RWPE2 (cell line): ENCODE measurements around the gene MBD2.

Experiments used
- ATAC-seq: fragments of 200-7000 bp; cut with Tn5 transposase; 3 replicates; pipeline ENCODE4 v1.9.1; 2021; ENCODE audit warnings: low read depth
- DNase-seq: peaks from one replicate; pipeline ENCODE4 v3.0.0-alpha.2; 2020; ENCODE audit warnings: low spot score
- H3K27ac ChIP-seq: fragments of 450-650 bp; 2 replicates; pipeline ENCODE4 v1.5.1; 2017; ENCODE audit warnings: mild to moderate bottlenecking; ENCODE audit not compliant: poor library complexity, severe bottlenecking
- H3K27me3 ChIP-seq: fragments of 250-450 bp; sonication (Bioruptor Pico); 2 replicates; pipeline ENCODE4 v1.5.1; 2021; ENCODE audit warnings: mild to moderate bottlenecking, moderate library complexity; ENCODE audit not compliant: insufficient read depth, poor library complexity, severe bottlenecking
- H3K36me3 ChIP-seq: fragments of 250-450 bp; sonication (Bioruptor Pico); 2 replicates; pipeline ENCODE4 v1.5.1; 2020; ENCODE audit warnings: low read depth, mild to moderate bottlenecking, moderate library complexity
- H3K4me1 ChIP-seq: fragments of 250-450 bp; sonication (Bioruptor Pico); 2 replicates; pipeline ENCODE4 v1.5.1; 2021; ENCODE audit warnings: mild to moderate bottlenecking, moderate library complexity; ENCODE audit not compliant: insufficient read depth, poor library complexity, severe bottlenecking
- H3K4me3 ChIP-seq: fragments of 250-450 bp; sonication (Bioruptor Pico); 2 replicates; pipeline ENCODE4 v1.5.1; 2021; ENCODE audit warnings: mild to moderate bottlenecking, moderate library complexity; ENCODE audit not compliant: severe bottlenecking
- H3K9me3 ChIP-seq: fragments of 250-450 bp; sonication (Bioruptor Pico); 2 replicates; pipeline ENCODE4 v1.5.1; 2021; ENCODE audit warnings: mild to moderate bottlenecking, moderate library complexity; ENCODE audit not compliant: severe bottlenecking
- TF ChIP-seq, protein P1 (sequence below): fragments of 450-650 bp; IDR thresholded peaks from one replicate; pipeline ENCODE4 v1.5.1; 2017; ENCODE audit warnings: mild to moderate bottlenecking, moderate library complexity; ENCODE audit not compliant: poor library complexity, severe bottlenecking

The MBD2 gene, protein sequence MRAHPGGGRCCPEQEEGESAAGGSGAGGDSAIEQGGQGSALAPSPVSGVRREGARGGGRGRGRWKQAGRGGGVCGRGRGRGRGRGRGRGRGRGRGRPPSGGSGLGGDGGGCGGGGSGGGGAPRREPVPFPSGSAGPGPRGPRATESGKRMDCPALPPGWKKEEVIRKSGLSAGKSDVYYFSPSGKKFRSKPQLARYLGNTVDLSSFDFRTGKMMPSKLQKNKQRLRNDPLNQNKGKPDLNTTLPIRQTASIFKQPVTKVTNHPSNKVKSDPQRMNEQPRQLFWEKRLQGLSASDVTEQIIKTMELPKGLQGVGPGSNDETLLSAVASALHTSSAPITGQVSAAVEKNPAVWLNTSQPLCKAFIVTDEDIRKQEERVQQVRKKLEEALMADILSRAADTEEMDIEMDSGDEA

DNA sequence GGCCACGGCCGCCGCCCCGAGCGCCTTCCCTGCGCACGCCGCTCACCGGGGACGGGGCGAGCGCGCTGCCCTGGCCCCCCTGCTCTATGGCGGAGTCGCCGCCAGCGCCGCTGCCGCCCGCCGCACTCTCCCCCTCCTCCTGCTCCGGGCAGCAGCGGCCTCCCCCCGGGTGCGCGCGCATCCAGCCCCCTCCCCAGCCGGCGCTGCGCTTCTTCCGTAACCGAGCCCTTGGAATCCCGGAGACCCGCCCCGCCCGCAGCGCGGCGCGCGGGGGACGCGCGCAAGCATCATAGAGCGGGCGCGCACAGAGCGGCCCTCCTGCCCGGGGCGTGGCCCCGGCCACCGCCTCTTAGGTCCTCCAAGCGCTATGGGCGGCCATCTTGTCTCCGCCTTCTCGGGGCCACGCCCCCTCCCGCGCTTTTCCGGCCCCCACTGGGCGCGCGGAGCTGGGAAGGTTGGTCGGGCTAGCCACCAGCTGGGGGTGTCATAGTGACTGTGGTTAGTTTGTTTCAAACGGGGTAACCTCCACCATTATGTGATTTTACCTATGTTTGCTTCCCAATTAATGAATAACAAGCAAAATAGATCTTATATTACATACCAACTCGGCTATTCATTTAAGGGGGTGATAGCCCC, at the start of gene MBD2:
Gene MBD2 (minus strand): TSS at position 291 of the 636 bp plus-strand sequence. CDS start 110 bp downstream, at position 181.
- Histone ChIP-seq H3K36me3 (peaks cover 18% of the 10 kb centered on the region), H3K27ac (peak within 1 kb of the TSS; percentile 88)
- TF ChIP-seq, protein P1, sequence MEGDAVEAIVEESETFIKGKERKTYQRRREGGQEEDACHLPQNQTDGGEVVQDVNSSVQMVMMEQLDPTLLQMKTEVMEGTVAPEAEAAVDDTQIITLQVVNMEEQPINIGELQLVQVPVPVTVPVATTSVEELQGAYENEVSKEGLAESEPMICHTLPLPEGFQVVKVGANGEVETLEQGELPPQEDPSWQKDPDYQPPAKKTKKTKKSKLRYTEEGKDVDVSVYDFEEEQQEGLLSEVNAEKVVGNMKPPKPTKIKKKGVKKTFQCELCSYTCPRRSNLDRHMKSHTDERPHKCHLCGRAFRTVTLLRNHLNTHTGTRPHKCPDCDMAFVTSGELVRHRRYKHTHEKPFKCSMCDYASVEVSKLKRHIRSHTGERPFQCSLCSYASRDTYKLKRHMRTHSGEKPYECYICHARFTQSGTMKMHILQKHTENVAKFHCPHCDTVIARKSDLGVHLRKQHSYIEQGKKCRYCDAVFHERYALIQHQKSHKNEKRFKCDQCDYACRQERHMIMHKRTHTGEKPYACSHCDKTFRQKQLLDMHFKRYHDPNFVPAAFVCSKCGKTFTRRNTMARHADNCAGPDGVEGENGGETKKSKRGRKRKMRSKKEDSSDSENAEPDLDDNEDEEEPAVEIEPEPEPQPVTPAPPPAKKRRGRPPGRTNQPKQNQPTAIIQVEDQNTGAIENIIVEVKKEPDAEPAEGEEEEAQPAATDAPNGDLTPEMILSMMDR = peak; percentile 44

DNA sequence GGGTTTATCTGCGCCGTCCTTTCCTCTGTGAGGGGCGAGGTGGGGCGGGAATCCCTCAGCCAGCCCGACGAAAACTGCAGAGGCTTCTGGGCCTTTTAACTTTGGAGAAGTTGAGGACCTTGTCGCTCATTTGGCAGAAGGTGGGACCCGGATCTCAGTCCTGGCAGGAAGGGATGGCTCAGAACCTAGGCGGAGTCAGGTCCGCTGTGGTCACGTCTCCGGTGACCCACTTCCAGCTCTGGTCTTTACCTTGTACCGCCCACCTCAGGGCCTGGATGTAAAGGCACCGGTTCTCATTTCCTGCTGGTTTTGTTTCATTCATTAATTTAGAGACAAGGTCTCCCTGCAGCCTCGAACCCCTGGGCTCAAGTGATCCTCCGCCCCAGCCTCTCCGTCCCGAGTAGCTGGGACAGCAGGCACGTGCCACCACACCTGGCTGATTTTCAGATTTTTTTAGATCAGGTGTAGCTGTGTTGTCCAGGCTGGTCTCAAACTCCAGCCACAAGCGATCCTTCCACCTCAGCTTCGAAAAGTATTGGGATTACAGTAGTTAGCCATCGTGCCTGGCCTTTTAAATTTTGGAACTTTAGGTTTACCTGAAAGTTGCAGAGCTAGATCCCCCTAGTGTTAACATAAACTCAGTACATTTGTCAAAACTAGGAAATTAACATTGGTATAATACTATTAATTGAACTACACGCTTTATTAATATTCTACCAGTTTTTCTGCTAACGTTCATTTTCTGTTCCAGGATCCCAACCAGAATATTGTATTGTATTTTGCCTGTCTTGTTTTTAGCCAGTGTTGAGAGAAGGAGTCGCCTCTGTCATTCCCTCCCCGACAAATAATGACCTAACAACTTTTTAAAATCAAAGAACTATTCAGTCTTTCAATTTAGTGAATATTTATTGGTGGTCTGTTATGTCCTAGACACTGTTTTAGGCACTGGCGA, 45.7 kb upstream of the MBD2 start:
- Histone ChIP-seq H3K4me1 (peaks cover 23% of the 10 kb centered on the region), H3K27ac (peak overlapping the region; percentile 87), H3K9me3 (no peaks in the 10 kb centered on the region), H3K4me3 (peak overlapping the region; percentile 76), H3K27me3 (no peaks in the 10 kb centered on the region), H3K36me3 (peaks cover 17% of the 10 kb centered on the region; the same call in 1 of the 2 replicates)
- ATAC-seq (peak; percentile 55), DNase-seq (no peak)
- TF ChIP-seq, protein P1 = peak; percentile 73

More for the DNA sequence above, at the start of gene MBD2:
- Histone ChIP-seq H3K9me3 (no peaks in the 10 kb centered on the region), H3K4me3 (peak within 1 kb of the TSS; percentile 92), H3K4me1 (peaks cover 12% of the 10 kb centered on the region), H3K27me3 (no peaks in the 10 kb centered on the region)
- ATAC-seq (peak; percentile 93), DNase-seq (peak; percentile 78)

DNA sequence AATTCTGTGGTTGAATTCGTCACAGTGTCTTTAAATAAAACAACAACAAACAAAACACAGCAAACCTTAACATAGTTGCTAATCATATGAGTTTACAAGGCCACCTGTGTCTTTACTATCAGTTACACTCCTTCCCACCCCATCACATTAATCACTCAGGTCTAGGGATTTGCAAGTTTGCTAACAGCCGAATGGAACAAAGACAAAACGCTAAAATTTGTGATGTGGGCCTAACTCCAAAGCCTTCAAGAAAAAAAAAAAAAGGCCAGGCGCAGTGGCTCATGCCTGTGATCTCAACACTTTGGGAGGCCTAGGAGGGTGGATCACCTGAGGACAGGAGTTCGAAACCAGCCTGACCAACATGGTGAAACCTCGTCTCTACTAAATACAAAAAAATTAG, 44.3 kb upstream of the MBD2 start:
- Histone ChIP-seq H3K27me3 (no peaks in the 10 kb centered on the region), H3K4me1 (peaks cover 23% of the 10 kb centered on the region), H3K9me3 (no peaks in the 10 kb centered on the region), H3K27ac (peak overlapping the region; percentile 87), H3K4me3 (peak overlapping the region; percentile 76), H3K36me3 (peaks cover 4% of the 10 kb centered on the region; the same call in 1 of the 2 replicates)
- ATAC-seq (no peak), DNase-seq (no peak)
- TF ChIP-seq, protein P1 = no peak

DNA sequence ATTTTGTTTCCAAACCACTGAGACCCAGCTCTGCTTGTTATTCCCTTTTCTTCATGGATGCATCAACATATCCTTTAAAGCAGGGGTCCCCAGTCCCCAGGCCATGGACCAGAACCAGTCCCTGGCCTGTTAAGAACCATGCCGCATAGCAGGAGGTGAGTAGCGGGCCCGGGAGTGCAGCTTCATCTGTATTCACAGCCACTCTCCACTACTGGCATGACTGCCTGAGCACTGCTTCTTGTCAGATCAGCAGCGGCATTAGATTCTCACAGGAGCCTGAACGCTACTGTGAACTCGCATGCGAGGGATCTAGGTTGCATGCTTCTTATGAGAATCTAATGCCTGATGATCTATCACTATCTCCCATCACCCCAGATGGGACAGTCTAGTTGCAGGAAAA, 43.2 kb upstream of the MBD2 start:
- H3K36me3 ChIP-seq = no peaks in the 10 kb centered on the region

More for the DNA sequence above, 43.2 kb upstream of the MBD2 start:
- TF ChIP-seq, protein P1 = no peak
- no peaks in the 10 kb centered on the region for H3K27me3 ChIP-seq
- DNase-seq = no peak
- H3K4me3 ChIP-seq = no peak overlapping the region
- peaks cover 23% of the 10 kb centered on the region for H3K4me1 ChIP-seq
- no peak for ATAC-seq
- H3K27ac ChIP-seq = no peak overlapping the region
- no peaks in the 10 kb centered on the region for H3K9me3 ChIP-seq
